ENCODE data around the gene RNF187. TPM values are rescaled to one million over a fixed set of nuclear protein-coding genes. Genes with fewer than 3 reads are reported as not detected.

The RNF187 gene
- total and polyA plus RNA-seq, 2 donors (not counting 1 experiment from before 2014, with no cell fraction given), result 46.1 to 89.5 TPM

DNA sequence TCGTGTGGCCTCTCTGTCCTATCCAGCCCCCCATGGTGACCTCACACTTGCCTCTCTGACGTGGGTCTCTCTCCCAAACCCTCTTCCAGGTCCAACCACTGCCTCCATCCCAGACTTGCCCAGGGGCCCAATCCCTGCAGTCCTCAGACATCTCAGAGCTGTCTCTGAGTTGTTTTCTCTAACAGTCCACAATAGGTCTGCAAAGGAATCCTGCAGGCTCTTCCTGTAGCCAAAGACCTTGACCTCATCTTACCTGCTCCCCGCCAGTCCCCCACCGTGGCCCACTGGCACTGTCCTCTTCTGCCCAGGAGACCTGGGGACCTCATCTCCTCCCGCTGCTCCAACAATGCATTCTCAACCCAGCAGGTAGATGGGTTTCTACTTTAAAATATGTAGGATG is 10.0 kb downstream of the RNF187 start:
- H3K79me2 ChIP-seq (ENCODE audit: control insufficient read depth, insufficient read depth, low read length), result no peaks in the 10 kb centered on the region
- H3K4me1 ChIP-seq (ENCODE audit: control insufficient read depth, extremely low read depth, insufficient read depth, low read length), result no peaks in the 10 kb centered on the region
- no peak overlapping the region for H3K4me3 ChIP-seq (replicated peaks in 1 of 4; ENCODE audit: control extremely low read depth in 1 of 4, insufficient read depth in 1 of 4, low read depth in 3 of 4, low read length in 4 of 4)
- H3K9ac ChIP-seq (ENCODE audit: insufficient read depth, low read length), result no peak overlapping the region
- H3K9me3 ChIP-seq (ENCODE audit: control insufficient read depth, insufficient read depth, low read depth, low read length), result no peaks in the 10 kb centered on the region
- no peak overlapping the region for H2AFZ ChIP-seq (ENCODE audit: low read length)
- no peak overlapping the region for H3K4me2 ChIP-seq (ENCODE audit: extremely low read depth, insufficient read depth, low read length)
- no peaks in the 10 kb centered on the region for H3K27me3 ChIP-seq (ENCODE audit: control insufficient read depth, insufficient read depth, low read length)
- H3K27ac ChIP-seq (ENCODE audit: insufficient read depth, low read length), result no peak overlapping the region
- no peaks in the 10 kb centered on the region for H4K20me1 ChIP-seq (ENCODE audit: control insufficient read depth, extremely low read depth, insufficient read depth, low read length)
- no peak for DNase-seq (ENCODE audit: low read depth in 2 of 2)
- TF ChIP-seq, protein P1, sequence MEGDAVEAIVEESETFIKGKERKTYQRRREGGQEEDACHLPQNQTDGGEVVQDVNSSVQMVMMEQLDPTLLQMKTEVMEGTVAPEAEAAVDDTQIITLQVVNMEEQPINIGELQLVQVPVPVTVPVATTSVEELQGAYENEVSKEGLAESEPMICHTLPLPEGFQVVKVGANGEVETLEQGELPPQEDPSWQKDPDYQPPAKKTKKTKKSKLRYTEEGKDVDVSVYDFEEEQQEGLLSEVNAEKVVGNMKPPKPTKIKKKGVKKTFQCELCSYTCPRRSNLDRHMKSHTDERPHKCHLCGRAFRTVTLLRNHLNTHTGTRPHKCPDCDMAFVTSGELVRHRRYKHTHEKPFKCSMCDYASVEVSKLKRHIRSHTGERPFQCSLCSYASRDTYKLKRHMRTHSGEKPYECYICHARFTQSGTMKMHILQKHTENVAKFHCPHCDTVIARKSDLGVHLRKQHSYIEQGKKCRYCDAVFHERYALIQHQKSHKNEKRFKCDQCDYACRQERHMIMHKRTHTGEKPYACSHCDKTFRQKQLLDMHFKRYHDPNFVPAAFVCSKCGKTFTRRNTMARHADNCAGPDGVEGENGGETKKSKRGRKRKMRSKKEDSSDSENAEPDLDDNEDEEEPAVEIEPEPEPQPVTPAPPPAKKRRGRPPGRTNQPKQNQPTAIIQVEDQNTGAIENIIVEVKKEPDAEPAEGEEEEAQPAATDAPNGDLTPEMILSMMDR (conservative IDR thresholded peaks at IDR 0.05 in 1 of 2, IDR thresholded peaks at IDR 0.05 in 1 of 2; ENCODE audit: low read depth in 1 of 2, low read length in 2 of 2), result no peak
- TF ChIP-seq EZH2 (IDR thresholded peaks at IDR 0.05; ENCODE audit: low read length, missing control alignments), result no peak
- H3K36me3 ChIP-seq (ENCODE audit: control insufficient read depth, insufficient read depth, low read length), result peaks cover 6% of the 10 kb centered on the region

DNA sequence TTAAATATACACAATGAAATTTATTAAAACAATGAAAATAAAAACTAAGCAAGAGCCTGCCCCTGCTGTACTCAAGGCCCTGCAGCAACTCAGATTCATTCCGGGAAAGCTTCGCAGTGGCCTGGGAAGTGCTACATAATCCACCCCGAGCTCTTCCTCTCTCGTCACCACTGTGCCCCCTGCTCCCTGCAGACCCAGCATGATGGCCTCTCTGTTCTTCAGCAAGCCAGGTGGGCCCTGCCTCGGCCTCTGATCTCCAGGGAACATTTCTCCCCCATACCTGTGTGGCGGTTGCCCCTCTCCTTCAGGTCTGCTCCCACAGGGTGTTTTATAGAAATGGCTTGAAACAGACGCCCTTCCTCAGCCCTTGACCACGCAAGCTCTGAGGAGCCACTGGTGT is 10.6 kb downstream of the RNF187 start:
- Histone ChIP-seq H3K79me2 (ENCODE audit: control insufficient read depth, insufficient read depth, low read length) (no peaks in the 10 kb centered on the region), H3K9ac (ENCODE audit: insufficient read depth, low read length) (no peak overlapping the region), H3K4me3 (replicated peaks in 1 of 4; ENCODE audit: control extremely low read depth in 1 of 4, insufficient read depth in 1 of 4, low read depth in 3 of 4, low read length in 4 of 4) (no peak overlapping the region), H3K27me3 (ENCODE audit: control insufficient read depth, insufficient read depth, low read length) (no peaks in the 10 kb centered on the region), H3K36me3 (ENCODE audit: control insufficient read depth, insufficient read depth, low read length) (peaks cover 6% of the 10 kb centered on the region), H3K4me2 (ENCODE audit: extremely low read depth, insufficient read depth, low read length) (no peak overlapping the region), H4K20me1 (ENCODE audit: control insufficient read depth, extremely low read depth, insufficient read depth, low read length) (no peaks in the 10 kb centered on the region), H2AFZ (ENCODE audit: low read length) (no peak overlapping the region), H3K9me3 (ENCODE audit: control insufficient read depth, insufficient read depth, low read depth, low read length) (no peaks in the 10 kb centered on the region), H3K4me1 (ENCODE audit: control insufficient read depth, extremely low read depth, insufficient read depth, low read length) (no peaks in the 10 kb centered on the region), H3K27ac (ENCODE audit: insufficient read depth, low read length) (no peak overlapping the region)
- TF ChIP-seq EZH2 (IDR thresholded peaks at IDR 0.05; ENCODE audit: low read length, missing control alignments), result no peak
- TF ChIP-seq, protein P1 (conservative IDR thresholded peaks at IDR 0.05 in 1 of 2, IDR thresholded peaks at IDR 0.05 in 1 of 2; ENCODE audit: low read depth in 1 of 2, low read length in 2 of 2), result no peak
- DNase-seq (ENCODE audit: low read depth in 2 of 2), result no peak

DNA sequence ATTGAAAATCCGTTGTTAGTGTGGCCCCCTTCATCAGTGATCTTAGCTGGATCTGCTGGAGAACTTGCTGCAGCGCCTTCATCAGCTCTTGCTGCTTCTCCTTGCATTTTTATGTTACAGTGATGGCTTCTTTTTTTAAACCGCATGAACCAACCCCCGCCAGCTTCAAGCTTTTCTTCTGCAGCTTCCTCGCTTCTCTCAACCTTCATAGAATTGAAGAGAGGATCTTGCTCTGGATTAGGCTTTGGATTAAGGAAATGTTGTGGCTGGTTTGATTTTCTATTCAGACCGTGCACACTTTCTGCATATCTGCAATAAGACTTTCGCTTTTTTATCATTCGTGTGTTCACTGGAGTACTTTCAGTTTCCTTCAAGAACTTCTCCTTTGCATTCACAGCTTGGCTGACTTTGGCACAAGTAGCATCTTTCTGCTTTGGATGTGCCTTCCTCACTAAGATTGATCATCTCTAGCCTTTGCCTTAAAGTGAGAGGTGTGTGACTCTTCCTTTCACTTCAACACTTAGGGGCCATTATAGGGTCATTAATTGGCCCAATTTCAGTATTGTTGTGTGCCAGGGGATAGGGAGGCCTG is 13.1 kb downstream of the RNF187 start:
- H3K79me2 ChIP-seq (ENCODE audit: control insufficient read depth, insufficient read depth, low read length), result no peaks in the 10 kb centered on the region
- no peak for TF ChIP-seq EZH2 (IDR thresholded peaks at IDR 0.05; ENCODE audit: low read length, missing control alignments)
- TF ChIP-seq, protein P1 (conservative IDR thresholded peaks at IDR 0.05 in 1 of 2, IDR thresholded peaks at IDR 0.05 in 1 of 2; ENCODE audit: low read depth in 1 of 2, low read length in 2 of 2), result no peak
- H3K4me2 ChIP-seq (ENCODE audit: extremely low read depth, insufficient read depth, low read length), result no peak overlapping the region
- no peak overlapping the region for H2AFZ ChIP-seq (ENCODE audit: low read length)
- DNase-seq (ENCODE audit: low read depth in 2 of 2), result no peak
- H4K20me1 ChIP-seq (ENCODE audit: control insufficient read depth, extremely low read depth, insufficient read depth, low read length), result no peaks in the 10 kb centered on the region
- H3K9ac ChIP-seq (ENCODE audit: insufficient read depth, low read length), result no peak overlapping the region
- H3K9me3 ChIP-seq (ENCODE audit: control insufficient read depth, insufficient read depth, low read depth, low read length), result no peaks in the 10 kb centered on the region
- peaks cover 2% of the 10 kb centered on the region for H3K27me3 ChIP-seq (ENCODE audit: control insufficient read depth, insufficient read depth, low read length)
- H3K36me3 ChIP-seq (ENCODE audit: control insufficient read depth, insufficient read depth, low read length), result no peaks in the 10 kb centered on the region
- no peak overlapping the region for H3K27ac ChIP-seq (ENCODE audit: insufficient read depth, low read length)
- H3K4me1 ChIP-seq (ENCODE audit: control insufficient read depth, extremely low read depth, insufficient read depth, low read length), result no peaks in the 10 kb centered on the region
- no peak overlapping the region for H3K4me3 ChIP-seq (replicated peaks in 1 of 4; ENCODE audit: control extremely low read depth in 1 of 4, insufficient read depth in 1 of 4, low read depth in 3 of 4, low read length in 4 of 4)

All from fibroblast of lung (primary cell).